GM23338 (cell line): ENCODE results near the gene CEP192. TPM values are rescaled to one million over a fixed set of nuclear protein-coding genes. Genes with fewer than 3 reads are reported as not detected.

Experiments
- ATAC-seq: fragments of 200-7000 bp; cut with Tn5 transposase; 3 replicates; pipeline ENCODE4 v1.9.1; 2020
- DNase-seq: peaks from one replicate; pipeline ENCODE4 v3.0.0-alpha.2; 2015; ENCODE audit warnings: low spot score
- H2AFZ ChIP-seq: fragments of 200-600 bp; sonication (generic); 2 replicates; pipeline ENCODE4 v1.8.0; 2016; ENCODE audit warnings: antibody characterized with exemption, mild to moderate bottlenecking, moderate library complexity
- H3F3A ChIP-seq: fragments of 200-600 bp; sonication (generic); replicated peaks from 2 replicates; pipeline ENCODE4 v1.8.0; 2017; ENCODE audit warnings: antibody characterized with exemption, mixed run types, low read depth
- H3K27ac ChIP-seq: fragments of 200-600 bp; sonication (generic); 2 replicates; pipeline ENCODE4 v1.6.1; 2016; ENCODE audit warnings: low read depth
- H3K27me3 ChIP-seq: fragments of 200-600 bp; sonication (generic); 2 replicates; pipeline ENCODE4 v1.8.0; 2016; ENCODE audit warnings: mild to moderate bottlenecking, mixed run types, moderate library complexity; ENCODE audit not compliant: insufficient read depth
- H3K36me3 ChIP-seq: fragments of 200-600 bp; sonication (generic); 2 replicates; pipeline ENCODE4 v1.8.0; 2016; ENCODE audit warnings: mild to moderate bottlenecking; ENCODE audit not compliant: insufficient read depth
- H3K4me1 ChIP-seq: fragments of 200-600 bp; sonication (generic); 2 replicates; pipeline ENCODE4 v1.8.0; 2016; ENCODE audit warnings: mild to moderate bottlenecking, moderate library complexity; ENCODE audit not compliant: insufficient read depth
- H3K4me2 ChIP-seq: fragments of 200-600 bp; sonication (generic); 2 replicates; pipeline ENCODE4 v1.7.1; 2017; ENCODE audit warnings: mixed run types
- H3K4me3 ChIP-seq: fragments of 200-600 bp; sonication (generic); 2 replicates; pipeline ENCODE4 v1.6.1; 2016; ENCODE audit warnings: mixed run types
- H3K79me2 ChIP-seq: fragments of 200-600 bp; sonication (generic); replicated peaks from 2 replicates; pipeline ENCODE4 v1.8.0; 2017; ENCODE audit warnings: mild to moderate bottlenecking; ENCODE audit not compliant: insufficient read depth
- H3K9me2 ChIP-seq: fragments of 200-600 bp; sonication (generic); 2 replicates; pipeline ENCODE4 v1.8.0; 2017; ENCODE audit not compliant: insufficient read depth
- H4K20me1 ChIP-seq: fragments of 200-600 bp; sonication (generic); replicated peaks from 2 replicates; pipeline ENCODE4 v1.8.0; 2017; ENCODE audit warnings: mild to moderate bottlenecking; ENCODE audit not compliant: insufficient read depth
- H3K27ac Mint-ChIP-seq: 2 replicates; pipeline ENCODE4 v1.8.0; 2020; ENCODE audit warnings: inconsistent platforms, mild to moderate bottlenecking, moderate library complexity, mixed read lengths
- H3K27me3 Mint-ChIP-seq: 3 replicates; pipeline ENCODE4 v1.8.0; 2022; ENCODE audit warnings: low read depth, mild to moderate bottlenecking, moderate library complexity, mixed read lengths, inconsistent platforms; ENCODE audit not compliant: insufficient read depth, poor library complexity
- H3K36me3 Mint-ChIP-seq: 3 replicates; pipeline ENCODE4 v1.8.0; 2021; ENCODE audit warnings: low read depth, mild to moderate bottlenecking, inconsistent platforms, moderate library complexity, mixed read lengths
- H3K4me1 Mint-ChIP-seq: 3 replicates; pipeline ENCODE4 v1.8.0; 2020; ENCODE audit warnings: mild to moderate bottlenecking, inconsistent platforms, mixed read lengths
- H3K4me3 Mint-ChIP-seq: 3 replicates; pipeline ENCODE4 v1.8.0; 2021; ENCODE audit warnings: moderate library complexity, mild to moderate bottlenecking, inconsistent platforms, mixed read lengths
- H3K9me3 Mint-ChIP-seq: 3 replicates; pipeline ENCODE4 v1.8.0; 2020; ENCODE audit warnings: moderate library complexity, mild to moderate bottlenecking, inconsistent platforms, mixed read lengths
- CREB1 ChIP-seq: fragments of 250-450 bp; sonication (Bioruptor Pico); IDR thresholded peaks from 2 replicates; pipeline ENCODE4 v1.5.0; 2020; ENCODE audit warnings: low read depth, mild to moderate bottlenecking, moderate library complexity
- POLR2AphosphoS5 ChIP-seq: IDR thresholded peaks from 2 replicates; pipeline ENCODE4 v1.6.1; 2016; ENCODE audit warnings: antibody characterized with exemption, low read depth
- polyA plus RNA-seq: library from polyadenylated mRNA; unstranded; fragments of >200 nt; fragmentation: Nextera tagmentation; extraction: Ambion mirVana; gene quantifications from 2 replicates; pipeline ENCODE4 v1.2.1, GENCODE V29; 2016
- total RNA-seq: library from RNA; depleted of rRNA; stranded (reverse); fragments of >200 nt; shearing (Covaris generic); gene quantifications from 2 replicates; pipeline ENCODE4 v1.2.3, GENCODE V29; 2014
- TF ChIP-seq, protein P1 (sequence below): IDR thresholded peaks from 2 replicates; pipeline ENCODE4 v1.6.1; 2016; ENCODE audit warnings: antibody characterized with exemption
- TF ChIP-seq, protein P2 (sequence below): fragments of 250-450 bp; sonication (Bioruptor Pico); IDR thresholded peaks from 2 replicates; pipeline ENCODE4 v1.5.0; 2020; ENCODE audit warnings: mild to moderate bottlenecking, moderate library complexity
- TF ChIP-seq, protein P3 (sequence below), 2 experiments: fragments of 200-600 bp in 1 of 2; sonication (generic) in 1 of 2; conservative IDR thresholded peaks; 2 replicates each; pipeline versions ENCODE4 v1.5.1 to v1.6.1; 2016 to 2017; ENCODE audit warnings: antibody characterized with exemption in 2 of 2, low read depth in 2 of 2, mild to moderate bottlenecking in 2 of 2, moderate library complexity in 1 of 2

Gene CEP192
- total and polyA plus RNA-seq, 2 experiments from 2014 or later: 15.2 to 30.6 TPM

DNA sequence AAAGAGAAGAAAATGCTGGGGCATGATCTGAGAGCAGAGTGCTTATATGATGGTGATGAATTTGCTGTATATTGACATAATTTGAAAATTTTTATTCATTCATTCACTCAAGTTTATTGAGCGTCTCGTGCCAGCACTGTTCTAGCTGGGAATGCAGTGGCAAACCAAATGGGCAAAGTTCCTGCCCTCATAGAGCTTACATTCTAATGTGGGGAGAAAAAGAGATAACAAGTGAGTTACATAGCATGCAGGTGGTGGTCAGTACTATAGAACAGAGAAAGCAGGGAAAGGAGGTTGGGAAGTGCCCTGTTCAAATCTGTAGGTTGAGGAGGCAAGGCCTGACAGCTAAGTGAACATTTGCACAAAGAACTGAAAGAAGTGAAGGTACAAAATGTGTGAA is 4.3 kb downstream of the CEP192 start (continued):
- TF ChIP-seq, protein P1, sequence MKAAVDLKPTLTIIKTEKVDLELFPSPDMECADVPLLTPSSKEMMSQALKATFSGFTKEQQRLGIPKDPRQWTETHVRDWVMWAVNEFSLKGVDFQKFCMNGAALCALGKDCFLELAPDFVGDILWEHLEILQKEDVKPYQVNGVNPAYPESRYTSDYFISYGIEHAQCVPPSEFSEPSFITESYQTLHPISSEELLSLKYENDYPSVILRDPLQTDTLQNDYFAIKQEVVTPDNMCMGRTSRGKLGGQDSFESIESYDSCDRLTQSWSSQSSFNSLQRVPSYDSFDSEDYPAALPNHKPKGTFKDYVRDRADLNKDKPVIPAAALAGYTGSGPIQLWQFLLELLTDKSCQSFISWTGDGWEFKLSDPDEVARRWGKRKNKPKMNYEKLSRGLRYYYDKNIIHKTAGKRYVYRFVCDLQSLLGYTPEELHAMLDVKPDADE: no peak
- TF ChIP-seq CREB1 (CRISPR knock-in tag): no peak

DNA sequence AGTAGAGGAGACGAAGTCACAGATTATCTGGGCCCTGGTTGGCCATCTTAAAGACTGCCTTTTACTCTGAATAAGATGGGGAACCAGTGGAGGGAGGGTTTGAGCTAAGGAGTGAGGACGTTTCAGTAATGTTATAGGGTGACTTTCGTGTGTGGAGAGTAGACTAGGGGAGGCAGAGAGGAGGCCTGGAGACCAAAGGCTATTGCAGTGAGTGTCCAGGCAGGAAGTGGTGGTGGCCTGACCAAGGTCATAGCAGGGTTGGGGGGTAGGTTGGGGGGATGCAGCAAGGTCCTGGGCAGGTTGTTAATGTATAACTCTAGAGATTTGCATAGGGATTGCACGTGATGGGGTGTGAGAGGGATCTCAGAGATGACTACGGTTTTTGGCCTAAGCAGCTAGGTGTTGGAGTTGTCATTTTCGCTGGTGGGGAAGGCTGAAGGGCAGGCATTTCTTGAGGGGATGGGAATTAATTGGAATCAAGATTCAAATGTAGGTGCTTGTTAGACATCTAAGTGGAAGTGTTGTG is 4.9 kb downstream of the CEP192 start:
- Histone ChIP-seq H4K20me1 (peaks cover 47% of the 10 kb centered on the region), H2AFZ (no peak overlapping the region), H3K79me2 (peaks cover 93% of the 10 kb centered on the region), H3K9me2 (no peaks in the 10 kb centered on the region), H3K27ac (no peak overlapping the region), H3K4me3 (no peak overlapping the region), H3K4me2 (no peak overlapping the region), H3F3A (no peaks in the 10 kb centered on the region), H3K36me3 (0 out of 2 replicates have a peak, but pooled peaks cover 3% of the 10 kb centered on the region), H3K27me3 (no peaks in the 10 kb centered on the region), H3K4me1 (peaks cover 10% of the 10 kb centered on the region)
- TF ChIP-seq, protein P2, sequence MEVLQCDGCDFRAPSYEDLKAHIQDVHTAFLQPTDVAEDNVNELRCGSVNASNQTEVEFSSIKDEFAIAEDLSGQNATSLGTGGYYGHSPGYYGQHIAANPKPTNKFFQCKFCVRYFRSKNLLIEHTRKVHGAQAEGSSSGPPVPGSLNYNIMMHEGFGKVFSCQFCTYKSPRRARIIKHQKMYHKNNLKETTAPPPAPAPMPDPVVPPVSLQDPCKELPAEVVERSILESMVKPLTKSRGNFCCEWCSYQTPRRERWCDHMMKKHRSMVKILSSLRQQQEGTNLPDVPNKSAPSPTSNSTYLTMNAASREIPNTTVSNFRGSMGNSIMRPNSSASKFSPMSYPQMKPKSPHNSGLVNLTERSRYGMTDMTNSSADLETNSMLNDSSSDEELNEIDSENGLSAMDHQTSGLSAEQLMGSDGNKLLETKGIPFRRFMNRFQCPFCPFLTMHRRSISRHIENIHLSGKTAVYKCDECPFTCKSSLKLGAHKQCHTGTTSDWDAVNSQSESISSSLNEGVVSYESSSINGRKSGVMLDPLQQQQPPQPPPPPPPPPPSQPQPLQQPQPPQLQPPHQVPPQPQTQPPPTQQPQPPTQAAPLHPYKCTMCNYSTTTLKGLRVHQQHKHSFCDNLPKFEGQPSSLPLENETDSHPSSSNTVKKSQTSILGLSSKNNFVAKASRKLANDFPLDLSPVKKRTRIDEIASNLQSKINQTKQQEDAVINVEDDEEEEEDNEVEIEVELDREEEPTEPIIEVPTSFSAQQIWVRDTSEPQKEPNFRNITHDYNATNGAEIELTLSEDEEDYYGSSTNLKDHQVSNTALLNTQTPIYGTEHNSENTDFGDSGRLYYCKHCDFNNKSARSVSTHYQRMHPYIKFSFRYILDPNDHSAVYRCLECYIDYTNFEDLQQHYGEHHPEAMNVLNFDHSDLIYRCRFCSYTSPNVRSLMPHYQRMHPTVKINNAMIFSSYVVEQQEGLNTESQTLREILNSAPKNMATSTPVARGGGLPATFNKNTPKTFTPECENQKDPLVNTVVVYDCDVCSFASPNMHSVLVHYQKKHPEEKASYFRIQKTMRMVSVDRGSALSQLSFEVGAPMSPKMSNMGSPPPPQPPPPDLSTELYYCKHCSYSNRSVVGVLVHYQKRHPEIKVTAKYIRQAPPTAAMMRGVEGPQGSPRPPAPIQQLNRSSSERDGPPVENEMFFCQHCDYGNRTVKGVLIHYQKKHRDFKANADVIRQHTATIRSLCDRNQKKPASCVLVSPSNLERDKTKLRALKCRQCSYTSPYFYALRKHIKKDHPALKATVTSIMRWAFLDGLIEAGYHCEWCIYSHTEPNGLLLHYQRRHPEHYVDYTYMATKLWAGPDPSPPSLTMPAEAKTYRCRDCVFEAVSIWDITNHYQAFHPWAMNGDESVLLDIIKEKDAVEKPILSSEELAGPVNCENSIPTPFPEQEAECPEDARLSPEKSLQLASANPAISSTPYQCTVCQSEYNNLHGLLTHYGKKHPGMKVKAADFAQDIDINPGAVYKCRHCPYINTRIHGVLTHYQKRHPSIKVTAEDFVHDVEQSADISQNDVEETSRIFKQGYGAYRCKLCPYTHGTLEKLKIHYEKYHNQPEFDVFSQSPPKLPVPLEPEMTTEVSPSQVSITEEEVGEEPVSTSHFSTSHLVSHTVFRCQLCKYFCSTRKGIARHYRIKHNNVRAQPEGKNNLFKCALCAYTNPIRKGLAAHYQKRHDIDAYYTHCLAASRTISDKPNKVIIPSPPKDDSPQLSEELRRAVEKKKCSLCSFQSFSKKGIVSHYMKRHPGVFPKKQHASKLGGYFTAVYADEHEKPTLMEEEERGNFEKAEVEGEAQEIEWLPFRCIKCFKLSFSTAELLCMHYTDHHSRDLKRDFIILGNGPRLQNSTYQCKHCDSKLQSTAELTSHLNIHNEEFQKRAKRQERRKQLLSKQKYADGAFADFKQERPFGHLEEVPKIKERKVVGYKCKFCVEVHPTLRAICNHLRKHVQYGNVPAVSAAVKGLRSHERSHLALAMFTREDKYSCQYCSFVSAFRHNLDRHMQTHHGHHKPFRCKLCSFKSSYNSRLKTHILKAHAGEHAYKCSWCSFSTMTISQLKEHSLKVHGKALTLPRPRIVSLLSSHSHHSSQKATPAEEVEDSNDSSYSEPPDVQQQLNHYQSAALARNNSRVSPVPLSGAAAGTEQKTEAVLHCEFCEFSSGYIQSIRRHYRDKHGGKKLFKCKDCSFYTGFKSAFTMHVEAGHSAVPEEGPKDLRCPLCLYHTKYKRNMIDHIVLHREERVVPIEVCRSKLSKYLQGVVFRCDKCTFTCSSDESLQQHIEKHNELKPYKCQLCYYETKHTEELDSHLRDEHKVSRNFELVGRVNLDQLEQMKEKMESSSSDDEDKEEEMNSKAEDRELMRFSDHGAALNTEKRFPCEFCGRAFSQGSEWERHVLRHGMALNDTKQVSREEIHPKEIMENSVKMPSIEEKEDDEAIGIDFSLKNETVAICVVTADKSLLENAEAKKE: no peak
- TF ChIP-seq, protein P3, sequence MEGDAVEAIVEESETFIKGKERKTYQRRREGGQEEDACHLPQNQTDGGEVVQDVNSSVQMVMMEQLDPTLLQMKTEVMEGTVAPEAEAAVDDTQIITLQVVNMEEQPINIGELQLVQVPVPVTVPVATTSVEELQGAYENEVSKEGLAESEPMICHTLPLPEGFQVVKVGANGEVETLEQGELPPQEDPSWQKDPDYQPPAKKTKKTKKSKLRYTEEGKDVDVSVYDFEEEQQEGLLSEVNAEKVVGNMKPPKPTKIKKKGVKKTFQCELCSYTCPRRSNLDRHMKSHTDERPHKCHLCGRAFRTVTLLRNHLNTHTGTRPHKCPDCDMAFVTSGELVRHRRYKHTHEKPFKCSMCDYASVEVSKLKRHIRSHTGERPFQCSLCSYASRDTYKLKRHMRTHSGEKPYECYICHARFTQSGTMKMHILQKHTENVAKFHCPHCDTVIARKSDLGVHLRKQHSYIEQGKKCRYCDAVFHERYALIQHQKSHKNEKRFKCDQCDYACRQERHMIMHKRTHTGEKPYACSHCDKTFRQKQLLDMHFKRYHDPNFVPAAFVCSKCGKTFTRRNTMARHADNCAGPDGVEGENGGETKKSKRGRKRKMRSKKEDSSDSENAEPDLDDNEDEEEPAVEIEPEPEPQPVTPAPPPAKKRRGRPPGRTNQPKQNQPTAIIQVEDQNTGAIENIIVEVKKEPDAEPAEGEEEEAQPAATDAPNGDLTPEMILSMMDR (conservative IDR thresholded peaks at IDR 0.05; ENCODE audit: low read depth in 2 of 2): no peak
- TF ChIP-seq POLR2AphosphoS5: no peak
- Mint-ChIP-seq H3K4me3 (no peak overlapping the region), H3K9me3 (no peaks in the 10 kb centered on the region; the same call in 2 of the 3 replicates), H3K27ac (no peak overlapping the region), H3K36me3 (no peaks in the 10 kb centered on the region; the same call in 2 of the 3 replicates), H3K4me1 (no peaks in the 10 kb centered on the region; the same call in 1 of the 3 replicates), H3K27me3 (peaks cover 2% of the 10 kb centered on the region)
- DNase-seq: no peak
- no peak for ATAC-seq
